HG02884 (cell line): ENCODE data around the gene TAX1BP3.

ENCODE experiments used
- ATAC-seq: cut with Tn5 transposase; IDR thresholded peaks from one replicate; pipeline ENCODE4 v1.9.1; 2021; ENCODE audit warnings: mild to moderate bottlenecking, moderate library complexity; ENCODE audit not compliant: unreplicated experiment

Gene TAX1BP3

DNA sequence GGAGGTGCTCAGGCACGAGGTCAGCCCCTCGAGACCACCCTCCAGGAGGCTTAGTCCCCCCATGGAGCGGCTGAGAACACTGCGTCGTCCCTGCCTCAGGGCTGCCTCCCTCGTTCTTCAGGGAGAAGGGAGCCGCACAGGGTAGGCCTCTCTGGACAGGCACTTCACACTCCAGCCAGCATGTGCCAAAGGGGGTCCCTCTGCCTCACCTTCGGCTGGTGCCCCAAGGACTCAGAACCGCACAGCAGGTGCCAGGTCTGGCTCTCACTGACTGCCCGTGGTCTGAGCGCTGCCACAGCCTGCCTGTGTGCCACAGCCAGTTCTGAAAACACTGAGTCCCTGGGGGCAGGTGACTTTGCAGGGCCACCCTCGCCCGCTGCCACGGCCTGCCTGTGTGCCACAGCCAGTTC is 20.5 kb upstream of the TAX1BP3 start:
- ATAC-seq, result no peak

DNA sequence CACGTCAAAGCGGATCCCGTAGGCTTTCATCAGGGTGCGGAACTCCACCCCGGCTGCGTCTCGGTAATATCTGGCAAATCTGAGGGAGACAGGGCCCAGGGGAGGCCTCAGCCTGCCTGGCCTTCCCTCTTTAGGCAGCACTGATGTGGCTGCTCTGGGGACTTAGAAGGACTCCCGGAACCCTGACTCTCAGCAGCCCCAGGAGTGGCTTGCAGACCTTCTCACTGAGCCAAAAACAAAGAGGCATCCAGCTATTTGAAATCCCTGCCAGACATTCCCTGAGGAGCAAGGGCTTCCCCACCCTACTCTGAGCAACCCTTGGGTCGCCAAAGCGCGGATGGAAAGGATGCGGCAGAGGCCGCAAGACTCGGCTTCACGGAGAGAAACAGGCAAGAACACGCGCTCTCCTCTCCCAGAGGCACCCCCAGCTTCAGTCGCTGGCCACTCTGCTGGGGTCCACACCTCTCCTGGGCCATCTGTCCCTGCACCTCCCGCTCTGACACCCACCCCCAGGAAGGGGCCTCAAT is 19.7 kb upstream of the TAX1BP3 start:
- no peak for ATAC-seq

DNA sequence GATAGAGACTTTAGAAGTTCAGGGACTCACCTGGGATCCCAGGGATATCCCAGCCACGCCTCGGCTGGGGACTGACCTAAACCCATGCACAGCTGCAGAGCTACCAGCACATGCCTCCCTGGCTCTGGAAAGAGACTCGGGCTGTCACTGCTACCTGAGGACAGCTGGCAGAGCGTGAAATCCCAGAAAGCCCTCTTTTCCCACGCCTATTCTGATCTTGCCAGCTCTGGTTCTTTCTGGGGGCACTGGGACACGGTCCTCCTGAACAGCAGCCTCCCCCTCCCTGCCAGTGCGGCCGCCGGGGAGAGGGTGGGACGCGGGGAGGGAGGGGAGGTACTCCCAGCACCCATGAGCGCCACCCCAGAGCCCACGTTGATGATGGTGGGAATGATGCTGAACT is 16.8 kb upstream of the TAX1BP3 start:
- ATAC-seq, result no peak

DNA sequence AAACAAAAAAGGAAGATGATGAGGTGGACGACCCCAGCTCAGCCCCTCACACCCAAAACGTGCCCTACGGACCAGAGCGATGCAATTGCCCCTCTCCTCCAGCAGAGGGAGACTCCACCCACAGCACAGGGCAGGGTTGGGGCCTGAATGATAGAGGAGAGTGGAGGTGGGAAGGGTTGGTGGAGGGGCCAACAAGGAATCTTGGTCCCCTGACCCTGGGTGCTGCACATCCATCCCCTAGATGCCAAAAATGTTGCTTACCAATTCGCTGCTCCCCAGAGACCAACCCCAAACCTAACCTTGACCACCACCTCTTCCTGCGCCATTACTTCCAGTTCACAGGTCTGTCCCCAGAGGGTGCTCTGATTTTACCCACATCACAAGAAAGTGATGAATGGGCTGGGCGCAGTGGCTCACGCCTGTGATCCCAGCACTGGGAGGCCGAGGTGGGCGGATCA is 14.7 kb upstream of the TAX1BP3 start:
- no peak for ATAC-seq

DNA sequence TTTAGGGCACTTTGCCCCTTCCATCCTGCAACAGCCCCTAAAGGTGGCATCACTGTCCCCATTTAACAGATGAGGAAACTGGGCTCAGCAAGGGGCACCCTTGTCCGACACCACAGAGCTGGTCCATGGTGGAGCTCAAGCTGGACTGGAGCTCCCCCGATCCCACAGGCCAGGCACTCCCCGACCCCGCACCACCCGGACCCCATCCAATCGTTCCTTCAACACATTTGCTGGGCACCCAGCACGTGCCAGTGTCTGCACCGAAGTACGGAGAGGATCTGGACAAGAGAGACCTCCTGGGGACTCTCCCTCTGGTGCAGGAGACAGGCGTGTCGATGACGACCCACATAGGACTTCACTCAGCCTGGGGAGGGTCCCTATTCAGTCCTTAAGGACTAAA is 13.7 kb upstream of the TAX1BP3 start:
- ATAC-seq, result no peak

DNA sequence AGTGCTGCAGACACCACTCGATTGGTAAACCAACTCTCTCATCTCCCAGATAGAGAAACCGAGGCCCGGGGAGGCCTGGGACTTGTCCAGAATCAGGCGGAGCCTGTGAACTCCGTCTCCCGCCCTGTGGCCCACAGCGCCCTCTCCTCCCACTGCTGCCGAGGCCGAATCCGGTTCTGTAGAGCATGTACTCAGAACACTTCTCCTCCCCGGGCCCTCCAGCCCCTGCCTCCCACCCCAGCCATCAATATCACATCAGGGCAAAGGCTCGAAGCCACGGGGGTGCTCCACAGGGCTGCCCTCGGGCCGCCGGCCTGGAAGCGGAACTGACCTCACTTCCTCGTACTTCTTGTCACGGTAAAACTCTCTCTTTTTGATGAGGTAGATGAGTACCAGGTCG is 13.2 kb upstream of the TAX1BP3 start:
- ATAC-seq, result no peak

DNA sequence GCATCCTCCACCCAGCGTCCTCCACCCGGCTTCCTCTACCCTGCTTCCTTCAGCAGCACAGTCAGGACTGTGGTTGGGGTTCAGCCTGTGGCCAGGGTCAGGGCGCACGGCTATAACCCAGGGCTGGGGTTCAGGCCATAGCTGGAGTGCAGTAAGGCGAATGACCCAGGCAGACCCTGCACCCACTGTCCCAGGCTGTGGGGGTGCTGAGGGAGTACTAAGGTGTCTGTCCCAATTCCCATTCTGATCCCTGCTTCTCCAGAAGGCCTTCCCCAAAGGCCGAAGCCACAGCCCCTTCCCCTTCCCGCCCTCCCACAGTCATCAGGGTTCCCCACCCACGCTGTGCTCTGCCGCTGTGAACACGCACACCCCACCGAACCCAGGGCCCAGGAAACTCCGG is 12.7 kb upstream of the TAX1BP3 start:
- ATAC-seq, result no peak

DNA sequence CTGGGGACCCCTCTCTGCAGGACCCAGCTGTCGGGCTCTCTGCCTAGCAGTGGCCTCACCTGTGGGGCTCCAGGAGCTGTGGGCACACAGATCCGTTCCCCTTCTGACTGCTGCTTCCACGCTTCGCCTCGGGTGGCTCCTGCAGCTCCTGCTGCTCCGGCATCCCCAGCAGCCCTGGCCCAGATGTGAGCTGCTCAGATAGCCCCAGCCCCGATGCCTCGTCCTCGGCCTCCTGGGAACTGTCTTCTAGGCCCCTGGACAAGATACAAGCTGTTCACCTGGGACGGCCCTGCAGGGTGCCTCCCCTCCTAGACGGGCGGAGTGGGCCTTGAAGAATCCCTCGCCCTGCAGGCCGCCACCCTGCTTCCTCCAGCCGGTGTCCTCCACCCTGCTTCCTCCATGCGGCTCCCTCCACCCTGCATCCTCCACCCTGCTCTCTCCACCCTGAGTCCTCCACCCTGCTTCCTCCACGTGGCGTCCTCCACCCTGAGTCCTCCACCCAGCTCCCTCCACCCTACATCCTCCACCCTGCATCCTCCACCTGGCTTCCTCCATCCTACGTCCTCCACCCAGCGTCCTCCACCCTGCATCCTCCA is 11.3 kb upstream of the TAX1BP3 start:
- no peak for ATAC-seq

DNA sequence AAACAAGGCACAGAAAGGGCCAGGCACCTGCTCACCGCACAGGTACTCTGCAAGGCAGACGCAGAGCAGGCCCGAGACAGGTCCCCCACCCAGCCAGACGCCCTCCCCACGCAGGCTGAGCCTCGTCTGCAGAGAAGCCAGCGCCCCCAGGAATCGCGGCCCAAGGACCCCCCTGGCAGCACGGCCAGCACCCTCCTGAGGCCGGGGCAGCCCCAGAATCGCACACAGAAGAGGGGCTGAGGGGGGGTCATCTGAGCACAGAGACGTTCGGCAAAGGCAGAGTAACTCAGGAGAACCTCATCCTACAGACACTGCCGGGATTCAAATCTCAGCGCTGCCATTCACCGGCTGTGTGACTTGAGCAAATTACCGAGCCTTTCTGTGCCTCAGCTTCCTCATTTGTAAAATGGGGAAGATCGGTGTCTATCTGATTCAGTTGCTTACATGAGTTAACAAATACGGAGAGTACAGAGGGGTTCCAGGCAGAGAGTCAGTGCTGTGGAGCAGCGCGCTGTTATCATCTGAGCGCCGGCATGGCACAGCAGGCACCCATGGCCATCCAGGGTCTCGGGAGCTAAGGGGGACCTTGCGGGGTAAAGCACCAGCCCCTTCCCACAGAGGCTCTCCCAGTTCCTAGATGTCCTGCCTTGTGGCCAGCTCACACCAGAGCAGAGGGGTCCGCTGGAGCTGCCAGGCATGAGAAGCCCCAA is 10.6 kb upstream of the TAX1BP3 start:
- ATAC-seq, result no peak

DNA sequence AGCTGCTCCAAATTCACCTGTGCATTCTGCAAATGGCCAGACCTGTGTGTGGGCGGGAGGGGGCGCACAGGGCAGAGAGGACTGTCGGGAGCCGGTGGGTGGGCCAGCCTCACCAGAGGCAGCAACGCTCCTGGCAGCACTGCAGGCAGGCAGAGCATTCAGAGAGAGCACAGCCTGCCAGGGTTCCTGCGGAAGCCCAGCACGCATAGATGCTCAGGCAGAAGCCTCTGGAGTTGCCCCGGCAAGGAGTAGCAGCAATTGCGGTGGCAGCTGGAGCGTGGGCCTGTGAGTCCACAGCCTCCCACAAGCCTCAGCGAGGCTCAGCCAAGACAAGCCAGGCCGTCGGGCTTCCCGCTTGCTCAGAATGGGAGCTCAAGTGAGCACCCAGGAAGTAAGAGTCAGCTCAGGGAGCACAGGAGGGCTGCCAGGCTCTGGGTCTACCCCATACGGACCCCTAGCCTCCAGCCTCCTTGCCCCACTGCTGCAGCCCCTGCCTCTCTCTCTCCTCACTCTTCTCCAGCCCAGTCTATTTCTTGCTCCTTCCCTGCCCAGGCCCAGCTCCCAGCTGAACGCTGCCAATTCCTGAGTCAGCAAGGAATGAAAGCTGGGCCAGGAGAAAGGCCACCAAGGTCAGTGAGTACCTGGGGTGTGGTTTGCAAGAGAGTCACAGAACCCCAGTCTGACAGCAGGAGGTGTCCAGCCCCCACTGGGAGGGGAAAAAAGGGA is 9.9 kb upstream of the TAX1BP3 start:
- ATAC-seq, result no peak

DNA sequence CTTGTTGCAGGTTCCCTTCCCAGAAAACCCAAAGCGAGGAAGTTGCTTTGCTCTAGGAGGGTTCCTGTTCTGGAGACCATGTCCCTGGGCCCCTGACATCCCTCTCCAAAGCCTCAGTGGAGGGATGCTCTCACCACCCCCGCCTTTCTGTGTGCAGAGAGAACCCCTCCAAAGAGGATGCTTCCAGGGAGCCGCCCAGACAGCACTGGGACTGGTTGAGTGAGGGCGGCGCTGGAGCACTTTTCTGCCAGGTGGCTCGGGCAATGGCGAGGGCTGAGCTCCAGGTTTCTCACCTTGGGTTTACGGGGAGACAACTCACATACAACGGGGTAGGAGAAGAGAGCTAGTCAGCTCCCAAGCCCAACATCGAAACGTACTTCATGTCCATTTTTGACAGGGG is 7.5 kb upstream of the TAX1BP3 start:
- no peak for ATAC-seq

DNA sequence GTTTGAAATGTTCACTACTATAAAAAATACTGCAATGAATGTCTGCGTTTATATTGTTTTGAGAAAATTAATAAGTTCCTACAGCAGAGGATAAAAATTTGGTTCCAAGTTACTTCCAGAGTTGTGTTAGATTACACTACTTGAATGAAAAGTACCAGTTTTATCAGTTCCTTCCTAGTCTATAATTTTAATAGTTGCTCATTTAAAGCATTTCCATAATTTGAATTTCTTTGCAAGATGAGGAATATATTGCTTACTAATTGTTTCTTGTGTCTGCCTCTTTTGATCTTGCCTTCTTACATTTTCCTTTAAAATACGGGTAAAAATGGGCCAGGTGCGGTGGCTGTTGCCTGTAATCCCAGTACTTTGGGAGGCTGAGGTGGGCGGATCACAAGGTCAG is 4.2 kb upstream of the TAX1BP3 start:
- ATAC-seq, result no peak

DNA sequence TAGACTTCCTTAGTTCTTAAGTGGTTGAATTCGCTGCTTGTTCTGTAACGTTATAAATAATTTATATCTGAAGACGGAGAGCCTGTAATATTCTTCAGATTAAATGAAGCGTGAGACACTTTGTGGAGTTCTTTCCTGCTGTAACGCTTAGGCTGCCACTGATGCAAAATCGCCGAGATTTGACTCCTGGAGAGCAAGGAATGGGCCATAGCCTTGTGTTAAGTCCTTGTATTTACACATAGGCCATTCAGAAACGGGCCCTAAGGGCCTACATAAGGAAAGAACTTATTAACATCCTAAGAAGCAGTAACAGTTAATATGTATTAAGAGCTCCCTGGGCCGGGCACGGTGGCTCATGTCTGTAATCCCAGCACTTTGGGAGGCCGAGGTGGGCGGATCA is 1.2 kb upstream of the TAX1BP3 start:
- no peak for ATAC-seq

DNA sequence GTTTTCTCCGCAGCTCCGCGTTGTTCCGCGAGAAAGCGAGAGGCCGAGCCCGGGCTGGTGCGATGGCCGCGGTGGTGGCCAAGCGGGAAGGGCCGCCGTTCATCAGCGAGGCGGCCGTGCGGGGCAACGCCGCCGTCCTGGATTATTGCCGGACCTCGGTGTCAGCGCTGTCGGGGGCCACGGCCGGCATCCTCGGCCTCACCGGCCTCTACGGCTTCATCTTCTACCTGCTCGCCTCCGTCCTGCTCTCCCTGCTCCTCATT is 638 bp upstream of the TAX1BP3 start:
- no peak for ATAC-seq

DNA sequence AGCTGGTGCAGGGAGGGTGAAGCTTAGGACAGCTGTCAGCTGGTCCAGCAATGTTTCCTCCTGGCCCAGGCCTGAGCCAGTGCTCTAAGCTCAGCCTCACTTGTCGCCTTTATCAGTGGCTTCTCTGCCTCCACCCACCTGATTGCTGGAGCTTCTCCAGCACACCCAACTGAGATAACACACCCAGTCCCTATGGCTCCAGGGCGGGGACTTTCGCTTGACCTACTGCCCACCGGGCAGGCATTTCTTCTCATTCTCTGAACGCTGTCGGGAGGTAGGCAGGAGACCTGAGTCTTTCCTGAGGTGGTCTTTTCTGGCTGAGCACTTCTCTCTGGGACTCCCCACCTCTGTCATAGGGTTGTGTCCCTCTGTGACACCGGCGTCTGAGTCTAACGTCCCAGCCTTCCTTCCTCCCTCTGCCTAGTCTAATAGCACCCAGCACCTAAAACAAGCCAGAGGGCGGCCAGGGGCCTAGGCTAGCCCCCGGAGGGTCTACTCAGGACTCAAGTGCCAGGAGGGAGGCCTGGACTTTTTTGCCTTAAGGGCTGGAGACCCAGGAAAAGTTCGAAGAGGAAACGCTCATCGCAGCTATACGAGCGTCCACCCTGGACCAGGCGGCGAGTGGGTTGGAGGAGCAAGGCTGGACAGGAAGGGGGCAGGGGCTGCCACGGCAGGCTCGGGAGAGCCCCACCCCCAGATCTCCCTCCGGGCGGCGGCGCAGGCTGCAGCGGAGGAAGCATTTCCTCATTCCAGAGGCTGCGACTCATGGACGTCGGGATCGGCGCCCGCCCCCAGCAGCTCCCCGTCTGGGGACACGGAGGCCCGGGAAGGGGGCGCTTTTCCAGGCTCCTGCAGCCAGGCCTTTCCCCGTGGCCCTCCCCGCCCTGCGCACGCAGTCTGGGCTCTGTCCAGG is 756 bp downstream of the TAX1BP3 start:
- ATAC-seq, result no peak

DNA sequence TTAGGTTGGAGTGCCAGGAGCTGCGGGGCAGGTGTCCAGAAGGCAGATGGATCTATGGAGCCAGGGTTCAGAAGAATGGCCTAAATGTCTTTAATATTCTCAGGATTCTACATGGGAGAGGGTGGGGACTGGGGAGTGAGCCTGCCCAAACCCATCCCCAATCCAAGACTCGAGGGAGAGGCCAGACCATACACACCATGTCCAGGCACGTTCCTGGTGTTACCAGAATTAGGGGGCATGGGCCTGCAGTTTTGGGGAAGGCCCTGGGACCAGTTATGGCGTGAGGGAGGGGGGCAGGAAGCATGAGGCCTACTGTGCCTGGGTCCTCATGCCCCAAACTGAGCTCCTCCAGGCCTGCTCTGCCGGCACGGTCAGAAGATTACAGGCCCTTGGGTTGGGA is 1.9 kb downstream of the TAX1BP3 start:
- no peak for ATAC-seq

DNA sequence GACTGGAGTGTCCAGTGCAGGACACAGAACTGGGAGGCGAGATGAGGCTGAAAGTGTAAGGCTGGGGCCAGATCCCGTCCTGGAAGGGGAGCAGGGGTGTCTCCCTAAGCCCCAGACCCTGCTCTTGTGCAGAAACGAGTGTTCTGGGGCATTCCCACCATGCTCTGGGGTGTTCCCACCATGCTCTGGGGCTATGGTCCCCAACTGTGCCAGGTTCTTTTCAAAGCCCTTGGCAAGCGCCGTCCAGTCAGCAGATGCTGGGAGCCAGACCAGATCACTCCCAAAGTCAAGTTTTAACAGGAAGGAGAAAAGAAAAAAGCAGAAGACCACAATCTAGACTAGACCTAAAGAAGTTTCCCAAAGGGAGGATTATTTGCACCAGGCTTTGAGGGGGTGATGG is 2.5 kb downstream of the TAX1BP3 start:
- ATAC-seq, result no peak

DNA sequence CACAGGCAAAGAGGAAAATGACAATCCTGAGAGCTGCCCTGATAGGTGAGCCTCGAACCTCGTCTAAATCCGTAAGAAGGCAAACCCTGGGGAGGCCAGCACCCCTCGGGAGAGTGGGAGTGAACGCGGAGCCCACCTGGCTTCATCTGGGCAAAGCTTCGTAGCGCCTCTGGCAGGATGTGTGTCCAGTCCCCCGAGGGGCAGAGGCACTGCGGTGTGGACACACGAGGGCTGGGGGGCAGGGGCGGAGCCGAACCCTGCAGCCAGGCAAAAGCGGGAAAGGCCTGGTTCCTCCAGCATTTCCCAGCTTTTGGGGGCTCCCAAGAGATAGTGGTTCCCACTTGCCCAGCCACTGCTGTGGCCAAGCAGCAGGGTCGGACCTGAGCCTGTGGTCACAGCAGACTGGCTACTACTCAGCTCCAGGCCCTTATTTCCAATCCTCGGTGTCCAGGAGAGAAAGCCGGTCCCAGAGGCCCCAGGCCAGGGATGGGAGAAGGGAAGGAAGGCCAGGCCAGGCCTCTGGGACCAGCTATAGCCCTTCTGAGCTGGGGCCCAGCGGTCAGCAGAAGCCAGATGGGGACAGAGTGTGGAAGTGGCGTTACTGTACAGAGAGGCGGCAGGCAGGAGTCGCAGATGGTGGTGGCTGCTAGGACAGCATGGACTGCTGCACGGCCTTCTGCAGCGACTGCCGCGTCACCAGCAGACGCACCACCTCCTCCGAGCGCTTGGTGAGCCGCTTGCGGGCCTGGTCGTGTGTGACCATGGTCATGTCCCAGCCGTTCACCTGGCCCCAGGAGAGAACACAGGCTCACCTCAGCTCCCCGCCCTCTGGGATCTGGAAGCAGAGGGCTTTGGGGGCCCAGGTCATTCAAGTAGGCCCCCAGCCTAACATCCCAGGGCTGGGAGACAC is 5.0 kb downstream of the TAX1BP3 start:
- no peak for ATAC-seq

DNA sequence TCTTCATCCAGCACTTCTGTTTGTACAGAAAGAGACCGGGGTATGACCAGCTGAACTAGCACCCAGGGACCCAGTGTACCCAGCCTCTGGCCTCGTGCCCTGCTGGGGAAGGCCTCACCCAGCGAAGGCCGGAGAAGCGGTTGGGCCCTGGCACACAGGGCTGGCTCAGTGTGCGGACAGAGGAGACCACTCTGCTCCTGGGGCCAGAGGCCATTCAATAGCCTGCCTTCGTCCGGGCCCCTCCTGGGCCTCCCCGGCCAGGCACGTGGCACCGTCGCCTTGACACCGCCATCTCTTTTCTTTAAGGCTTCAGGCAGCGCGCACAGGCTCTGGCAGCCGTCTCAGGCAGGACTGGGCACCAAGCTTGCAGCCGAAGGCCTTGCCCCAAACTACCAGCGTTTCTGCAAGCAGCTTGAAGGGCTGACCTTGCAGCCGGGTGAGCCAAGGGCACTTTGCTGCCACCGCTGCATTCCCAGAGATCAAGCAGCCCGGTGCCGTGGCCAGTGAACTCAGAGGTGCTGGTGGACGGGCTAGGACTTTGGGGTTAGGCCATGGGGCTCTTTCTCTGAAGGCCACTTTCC is 8.0 kb downstream of the TAX1BP3 start:
- ATAC-seq, result no peak
